Activated CD4-positive, alpha-beta T cell treated with anti-CD3 and anti-CD28 coated beads, Interleukin-2, amount 10 ng/mL, durations not matched to agents 7 days and 5 days (primary cell): ENCODE results near the gene BEND4. TPM values are rescaled to one million over a fixed set of nuclear protein-coding genes. Genes with fewer than 3 reads are reported as not detected.
"Not testable (repeated sequence)": the region's sequence is repeated elsewhere in the genome, so short reads cannot be mapped to it uniquely, and the experiment has no call there.

Experiments used
- CTCF ChIA-PET: fragments of 350-600 bp; sonication (Branson Sonifier 250); formaldehyde crosslinking; loops from one replicate; lab custom pipeline; 2021; ENCODE audit warnings: antibody characterized with exemption; lab: Charles Lee
- POLR2A ChIA-PET: fragments of 350-600 bp; sonication (Branson Sonifier 250); formaldehyde crosslinking; loops from one replicate; lab custom pipeline; 2021; ENCODE audit warnings: antibody characterized with exemption; lab: Charles Lee
- DNase-seq: peaks from one replicate; pipeline ENCODE4 v3.0.0-alpha.2; 2020
- H3K27ac Mint-ChIP-seq: one replicate; pipeline ENCODE4 v1.8.0; 2021; ENCODE audit warnings: mild to moderate bottlenecking, moderate library complexity, mixed read lengths
- H3K27me3 Mint-ChIP-seq: one replicate; pipeline ENCODE4 v1.8.0; 2021; ENCODE audit warnings: mixed read lengths
- H3K36me3 Mint-ChIP-seq: one replicate; pipeline ENCODE4 v1.8.0; 2021; ENCODE audit warnings: low read depth, mixed read lengths
- H3K4me1 Mint-ChIP-seq: one replicate; pipeline ENCODE4 v1.8.0; 2021; ENCODE audit warnings: mixed read lengths
- H3K4me3 Mint-ChIP-seq: one replicate; pipeline ENCODE4 v1.8.0; 2021; ENCODE audit warnings: mild to moderate bottlenecking, moderate library complexity, mixed read lengths
- H3K9me3 Mint-ChIP-seq: one replicate; pipeline ENCODE4 v1.8.0; 2021; ENCODE audit warnings: mixed read lengths
- total RNA-seq, 2 experiments: library from RNA; stranded (reverse); gene quantifications; one replicate each; pipeline ENCODE4 v1.2.3, GENCODE V29; 2021

BEND4 gene
- under 1 TPM; 0.05 to 0.19 TPM for total RNA-seq

DNA sequence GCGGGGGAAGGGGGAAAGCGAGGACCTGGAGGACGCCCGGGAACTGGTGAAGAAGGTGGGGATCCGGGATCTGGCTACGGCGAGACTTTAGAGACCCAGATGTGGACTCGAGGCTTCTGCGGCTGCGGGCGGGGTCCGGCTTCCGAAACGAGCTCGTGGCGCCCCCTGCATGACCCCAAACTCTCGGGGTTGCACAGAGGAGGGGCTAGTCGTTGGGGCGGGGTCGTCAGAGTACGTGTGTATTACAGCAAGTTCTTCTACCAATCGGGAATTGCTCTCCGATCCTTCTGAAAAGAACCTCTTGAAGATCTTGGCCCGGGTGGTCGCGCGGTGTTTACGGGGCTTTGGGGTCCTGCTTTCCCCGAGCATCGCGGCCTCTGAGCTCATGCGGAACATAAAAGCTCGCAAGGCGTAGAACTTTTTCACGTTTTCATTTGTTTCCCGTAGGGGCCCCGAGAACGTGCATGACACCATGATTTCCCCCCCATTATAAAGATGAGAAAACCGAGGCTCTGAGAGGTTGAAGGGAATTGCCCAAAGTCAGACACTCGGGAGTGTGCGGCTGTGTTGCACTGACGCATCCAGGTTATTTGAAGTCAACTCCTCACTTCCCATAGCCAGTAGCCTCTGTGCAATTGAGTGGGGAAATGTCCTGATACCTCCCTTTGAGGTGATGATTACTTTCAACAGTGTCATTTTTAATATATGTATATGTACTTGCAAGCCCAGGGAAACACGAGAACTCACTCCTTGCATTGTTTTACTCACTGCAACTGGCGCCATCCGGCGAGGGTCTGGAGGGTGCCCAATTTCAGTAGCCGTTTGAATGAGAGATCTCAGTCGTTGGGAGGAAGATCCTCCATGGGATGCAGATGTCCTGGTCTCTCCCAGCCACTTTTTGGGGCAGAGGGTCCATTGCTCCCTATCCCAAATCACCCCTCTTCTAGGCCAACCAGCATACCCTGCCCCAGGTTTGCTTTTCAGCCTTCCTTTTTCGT is at the start of gene BEND4:
Gene BEND4 (minus strand): TSS at position 149 of the 998 bp plus-strand sequence. CDS start 512 bp downstream, outside the sequence.
- ChIA-PET CTCF (no interaction called here), POLR2A (no interaction called here)
- Mint-ChIP-seq H3K4me3 (peak within 1 kb of the TSS; percentile 61), H3K9me3 (no peaks in the 10 kb centered on the region), H3K36me3 (peaks cover 2% of the 10 kb centered on the region), H3K27me3 (peaks cover 56% of the 10 kb centered on the region), H3K4me1 (peaks cover 11% of the 10 kb centered on the region), H3K27ac (no peak within 1 kb of the TSS)
- DNase-seq = no peak

DNA sequence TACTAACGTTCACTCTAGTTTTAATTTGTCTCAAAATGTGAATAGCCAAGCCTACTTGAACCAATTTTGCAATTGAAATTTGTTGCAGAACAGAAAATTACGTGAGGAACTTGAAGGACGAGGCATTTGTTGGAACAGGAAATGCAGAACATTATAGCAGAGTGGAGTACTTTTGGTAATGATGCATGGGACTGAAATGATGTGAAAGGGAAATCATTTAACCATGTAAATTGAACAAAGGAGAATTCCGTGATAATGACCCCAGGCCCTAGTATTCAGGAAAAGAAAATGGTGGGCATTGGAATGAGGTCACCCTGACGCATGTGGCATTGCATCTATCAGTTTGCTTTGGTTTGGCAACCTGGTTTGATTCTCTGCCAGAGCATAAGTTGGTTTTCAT is 44.9 kb upstream of the BEND4 start:
- Mint-ChIP-seq H3K4me3 (no peak overlapping the region), H3K4me1 (no peaks in the 10 kb centered on the region), H3K36me3 (no peaks in the 10 kb centered on the region), H3K27ac (no peak overlapping the region), H3K9me3 (no peaks in the 10 kb centered on the region), H3K27me3 (no peaks in the 10 kb centered on the region)
- ChIA-PET CTCF (no interaction called here), POLR2A (no interaction called here)
- no peak for DNase-seq

DNA sequence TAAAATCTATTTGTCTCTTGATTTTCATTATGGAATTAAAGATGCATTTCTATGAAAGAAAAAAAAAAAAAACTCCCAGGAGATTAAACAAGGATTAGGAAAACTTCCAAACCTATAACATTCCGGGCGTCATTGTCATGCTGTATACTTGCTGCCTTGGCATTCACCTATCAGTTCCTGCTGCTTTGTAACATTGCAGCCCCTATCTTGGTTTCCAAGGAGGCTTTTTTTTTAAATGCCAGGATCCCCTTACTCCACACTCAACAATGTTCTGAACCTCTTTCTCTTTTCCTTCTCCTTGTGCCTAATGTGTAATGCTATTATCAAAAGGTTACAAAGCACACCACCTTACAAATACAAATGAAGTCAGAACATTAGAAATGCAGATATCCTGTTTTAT is 20.5 kb upstream of the BEND4 start:
- H3K4me3 Mint-ChIP-seq = no peak overlapping the region
- H3K9me3 Mint-ChIP-seq = no peaks in the 10 kb centered on the region
- ChIA-PET CTCF (interaction anchor here (1.2 kb wide), 1 partner anchor 10 kb away, joined by 3 read pairs; no protein-coding TSS in a partner anchor), POLR2A (no interaction called here)
- DNase-seq = no peak
- no peaks in the 10 kb centered on the region for H3K4me1 Mint-ChIP-seq
- no peak overlapping the region for H3K27ac Mint-ChIP-seq
- H3K27me3 Mint-ChIP-seq = no peaks in the 10 kb centered on the region
- H3K36me3 Mint-ChIP-seq = no peaks in the 10 kb centered on the region

DNA sequence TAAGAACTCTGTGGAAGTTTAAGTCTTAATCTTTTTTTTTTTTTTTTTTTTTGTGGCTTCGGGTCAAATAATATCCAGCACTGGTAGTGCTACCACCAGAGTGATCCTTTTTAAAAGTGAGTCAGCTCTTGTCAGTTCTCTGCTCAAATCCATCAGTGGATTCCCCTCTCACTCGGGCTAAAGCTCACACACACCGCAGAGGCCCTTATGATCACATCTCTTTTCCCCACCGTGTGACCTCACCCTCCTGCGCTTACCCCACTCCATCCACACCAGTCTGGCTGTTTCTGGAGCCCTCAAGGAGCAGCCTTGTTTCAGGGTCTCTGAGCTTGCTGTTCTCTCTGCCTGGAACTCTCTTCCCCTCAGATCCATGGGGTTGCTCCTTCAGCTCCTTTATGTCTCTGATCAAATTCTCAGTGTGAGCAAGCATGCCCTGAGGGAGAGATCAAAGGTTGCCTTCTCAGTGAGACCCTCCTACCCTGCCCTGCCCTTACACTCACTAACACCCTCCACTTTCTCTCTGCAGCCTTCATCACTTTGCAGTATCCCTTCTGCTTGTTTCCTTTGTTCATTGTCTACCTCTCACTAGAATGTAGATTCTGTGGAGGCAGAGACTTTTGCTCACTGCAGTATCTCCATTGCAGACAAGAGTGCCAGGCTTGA is 19.8 kb upstream of the BEND4 start:
- Mint-ChIP-seq H3K36me3 (no peaks in the 10 kb centered on the region), H3K9me3 (no peaks in the 10 kb centered on the region), H3K27ac (no peak overlapping the region), H3K4me3 (no peak overlapping the region), H3K27me3 (no peaks in the 10 kb centered on the region), H3K4me1 (no peaks in the 10 kb centered on the region)
- DNase-seq = no peak
- POLR2A ChIA-PET = no interaction called here
- CTCF ChIA-PET = no interaction called here

DNA sequence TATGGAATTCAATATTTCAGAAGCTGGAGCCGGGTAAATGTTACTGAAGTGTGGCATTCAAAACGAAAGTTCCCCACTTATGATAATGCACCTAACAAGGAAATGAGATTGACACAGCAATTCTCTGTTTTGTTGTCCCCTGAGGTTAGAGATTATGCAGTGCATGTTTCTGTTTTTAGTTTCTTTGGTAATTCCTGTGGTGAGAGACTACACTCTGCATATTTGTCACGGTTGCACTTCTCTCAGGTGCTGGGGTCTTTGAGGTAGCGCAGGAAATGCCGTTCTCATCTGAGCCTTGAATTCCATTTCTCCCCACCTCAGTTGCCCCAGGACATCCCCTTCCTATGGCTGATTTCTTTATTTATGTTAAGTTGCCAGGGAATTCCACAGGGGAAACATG is 15.3 kb upstream of the BEND4 start:
- Mint-ChIP-seq H3K27ac (no peak overlapping the region), H3K36me3 (no peaks in the 10 kb centered on the region), H3K4me3 (no peak overlapping the region), H3K27me3 (peaks cover 2% of the 10 kb centered on the region), H3K9me3 (peaks cover 6% of the 10 kb centered on the region), H3K4me1 (no peaks in the 10 kb centered on the region)
- CTCF ChIA-PET = interaction anchor here (0.7 kb wide), 1 partner anchor 1064 kb away, joined by 3 read pairs; no protein-coding TSS in a partner anchor
- no peak for DNase-seq
- POLR2A ChIA-PET = no interaction called here

DNA sequence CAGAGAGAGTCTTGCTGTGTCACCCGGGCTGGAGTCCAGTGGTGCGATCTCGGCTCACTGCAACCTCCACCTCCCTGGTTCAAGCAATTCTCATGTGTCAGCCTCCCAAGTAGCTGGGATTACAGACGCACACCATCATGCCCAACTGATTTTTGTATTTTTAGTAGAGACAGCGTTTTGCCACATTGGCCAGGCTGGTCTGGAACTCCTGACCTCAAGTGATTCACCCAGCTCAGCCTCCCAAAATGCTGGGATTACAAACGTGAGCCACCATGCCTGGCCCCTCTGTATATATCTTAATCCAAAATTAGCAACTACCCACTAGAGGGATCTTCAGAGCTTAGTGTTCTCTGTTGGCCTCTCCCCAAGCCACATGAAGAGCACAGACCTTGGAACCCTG is 13.7 kb upstream of the BEND4 start:
- CTCF ChIA-PET, H3K4me3 Mint-ChIP-seq, H3K36me3 Mint-ChIP-seq, POLR2A ChIA-PET, H3K27me3 Mint-ChIP-seq, H3K27ac Mint-ChIP-seq, H3K4me1 Mint-ChIP-seq, DNase-seq, H3K9me3 Mint-ChIP-seq: not testable (repeated sequence)

DNA sequence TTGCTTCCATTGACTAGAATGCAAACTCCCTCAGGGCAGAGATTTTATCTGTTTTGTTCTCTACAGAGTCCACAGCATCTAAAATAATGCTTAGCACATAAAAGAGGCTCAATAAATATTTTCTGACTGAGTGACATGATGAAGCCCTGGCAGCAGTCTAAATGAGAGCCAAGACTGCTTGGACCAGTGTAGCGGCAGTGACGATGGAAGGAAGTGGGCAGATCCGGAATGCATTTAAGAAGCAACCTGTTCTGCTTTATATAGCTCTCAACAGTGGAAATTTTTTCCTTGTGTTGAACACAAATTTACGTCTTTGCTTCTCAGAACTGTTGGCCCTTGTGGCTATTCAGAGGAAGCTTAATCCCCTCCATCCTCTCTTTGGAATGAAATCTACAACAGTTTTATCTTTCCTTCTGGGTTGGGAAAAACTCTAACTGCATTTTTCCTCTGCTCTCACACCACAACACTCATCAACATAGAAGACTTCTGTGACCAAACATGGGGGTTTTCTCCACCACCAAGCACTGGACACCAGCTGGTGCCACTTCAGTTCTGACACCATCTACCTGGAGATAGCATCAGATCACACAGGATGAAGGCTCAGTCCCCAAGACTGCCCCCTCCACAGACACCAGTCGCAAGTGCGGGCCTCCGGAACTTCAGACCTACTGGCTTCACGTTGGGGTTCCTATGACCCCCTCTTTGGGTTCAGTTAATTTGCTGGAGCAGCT is 7.0 kb upstream of the BEND4 start:
- H3K27ac Mint-ChIP-seq = no peak overlapping the region
- H3K27me3 Mint-ChIP-seq = peaks cover 12% of the 10 kb centered on the region
- POLR2A ChIA-PET = no interaction called here
- H3K9me3 Mint-ChIP-seq = peaks cover 3% of the 10 kb centered on the region
- DNase-seq = no peak
- H3K4me3 Mint-ChIP-seq = no peak overlapping the region
- no peaks in the 10 kb centered on the region for H3K36me3 Mint-ChIP-seq
- H3K4me1 Mint-ChIP-seq = no peaks in the 10 kb centered on the region
- CTCF ChIA-PET = no interaction called here

DNA sequence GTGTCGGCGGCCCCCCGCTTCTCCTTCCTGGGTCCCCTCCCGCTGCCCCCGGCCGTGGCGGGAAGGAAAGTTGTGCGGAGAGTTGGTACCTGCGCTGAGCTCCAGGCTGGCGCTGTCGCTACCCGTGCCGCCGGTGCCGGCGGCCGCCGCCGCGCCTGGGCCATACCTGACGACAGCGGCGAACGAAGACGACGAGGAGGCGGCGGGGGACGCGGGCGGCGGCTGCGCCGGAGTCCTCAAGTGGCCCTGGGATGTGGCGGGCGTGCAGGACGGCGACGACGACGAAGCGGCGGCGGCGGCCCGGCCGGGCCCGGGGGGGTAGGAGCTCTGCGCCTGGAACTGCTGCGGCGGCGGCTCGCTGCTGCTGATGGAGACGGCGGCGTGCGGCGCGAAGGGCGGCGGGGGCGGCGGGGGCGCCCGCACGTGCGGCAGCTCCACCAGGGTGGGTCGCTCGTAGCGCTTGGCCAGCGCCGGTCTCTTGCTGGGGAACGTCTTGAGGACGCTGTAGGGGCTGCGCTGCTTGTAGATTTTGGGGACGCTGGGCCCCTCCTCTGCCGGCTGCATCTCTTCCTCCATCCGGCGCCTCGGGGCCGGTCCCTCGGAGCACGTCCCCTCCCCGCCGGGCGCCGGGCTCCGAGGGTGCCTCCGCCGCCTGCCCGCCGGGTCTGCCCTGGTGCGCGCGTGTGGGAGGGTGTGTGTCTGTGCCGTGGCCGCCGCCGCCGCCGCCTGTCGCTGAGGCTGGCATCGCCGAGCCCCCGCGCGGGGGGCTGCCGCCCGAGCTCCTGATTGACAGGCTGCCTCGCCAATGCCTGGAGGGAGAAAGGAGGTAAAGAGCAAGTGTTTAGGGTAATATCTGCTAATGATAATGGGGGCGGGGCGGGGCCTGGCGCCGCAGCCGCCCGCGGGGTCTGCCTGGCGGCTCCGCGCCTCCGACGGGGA is 618 bp downstream of the BEND4 start:
- Mint-ChIP-seq H3K4me3 (peak overlapping the region; percentile 61), H3K4me1 (peaks cover 11% of the 10 kb centered on the region), H3K9me3 (no peaks in the 10 kb centered on the region), H3K27me3 (peaks cover 52% of the 10 kb centered on the region), H3K36me3 (peaks cover 2% of the 10 kb centered on the region), H3K27ac (no peak overlapping the region)
- ChIA-PET POLR2A (no interaction called here), CTCF (no interaction called here)
- DNase-seq = peak; percentile 6

DNA sequence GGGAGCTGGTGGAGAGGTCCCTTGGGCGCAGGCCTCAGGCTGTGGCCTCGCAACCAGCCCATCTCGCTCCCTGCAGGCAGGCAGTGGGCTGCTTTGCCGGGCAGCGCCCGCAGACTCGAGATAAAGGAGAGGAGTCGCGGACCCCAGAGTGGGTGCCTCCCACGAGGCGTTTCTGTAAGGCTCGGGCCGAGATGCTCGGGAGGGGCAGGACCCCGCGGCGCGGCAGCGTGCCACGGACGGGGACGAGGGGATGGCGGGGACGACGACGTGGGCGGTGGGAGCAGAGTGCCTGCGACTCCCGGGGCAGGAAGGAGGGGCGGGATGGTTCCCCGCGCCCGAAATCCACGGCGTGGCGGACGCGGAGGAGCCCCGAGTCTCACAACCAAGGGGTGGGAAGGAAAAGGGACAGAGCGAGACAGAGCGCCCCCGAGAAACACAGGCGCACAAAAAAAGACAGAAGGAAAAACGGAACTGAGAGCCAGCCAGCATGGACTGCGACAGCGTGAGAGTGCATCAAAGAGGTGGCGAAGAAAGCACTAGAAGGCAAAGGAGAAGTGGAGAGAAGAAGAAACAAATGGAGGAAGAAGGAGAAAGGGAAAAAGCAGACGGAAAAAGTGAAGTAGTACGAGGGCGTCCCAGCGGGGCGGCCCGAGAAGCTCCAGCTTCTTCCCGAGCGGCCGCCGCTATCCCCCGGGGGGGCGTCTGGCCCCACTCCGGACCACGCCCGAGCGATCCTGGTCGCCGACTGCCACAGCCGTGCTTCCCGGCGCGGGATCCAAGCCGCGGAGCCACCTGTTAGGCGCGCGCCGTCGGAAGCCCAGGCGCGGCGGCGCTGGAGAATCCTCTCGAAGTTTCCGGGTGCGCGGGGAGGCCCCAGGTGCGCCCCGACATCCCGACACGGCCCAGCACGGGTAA is 1.5 kb downstream of the BEND4 start:
- Mint-ChIP-seq H3K4me3 (peak overlapping the region; percentile 71), H3K27me3 (peaks cover 54% of the 10 kb centered on the region), H3K9me3 (no peaks in the 10 kb centered on the region), H3K36me3 (peaks cover 2% of the 10 kb centered on the region), H3K27ac (no peak overlapping the region), H3K4me1 (peaks cover 11% of the 10 kb centered on the region)
- ChIA-PET CTCF (no interaction called here), POLR2A (no interaction called here)
- DNase-seq = no peak

DNA sequence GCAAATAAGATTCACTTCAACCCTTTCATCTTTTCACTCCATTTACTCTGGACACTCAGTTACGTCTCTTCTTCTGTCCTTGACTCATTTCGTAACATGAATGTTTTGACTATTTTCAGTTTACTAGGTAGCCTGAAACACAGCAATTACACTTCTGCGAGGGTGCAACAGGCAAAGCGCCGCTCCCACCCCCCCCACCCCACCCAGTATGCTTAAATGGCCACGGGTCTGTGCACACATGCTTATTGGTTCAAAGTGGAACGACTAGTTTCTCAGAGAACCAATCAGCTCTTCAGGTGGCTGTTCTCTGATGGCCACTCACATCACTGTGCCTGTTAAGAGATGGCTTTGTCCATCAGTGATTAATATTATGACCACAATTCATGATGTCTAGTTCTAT is 3.5 kb downstream of the BEND4 start:
- peaks cover 50% of the 10 kb centered on the region for H3K27me3 Mint-ChIP-seq
- H3K27ac Mint-ChIP-seq = no peak overlapping the region
- H3K4me3 Mint-ChIP-seq = no peak overlapping the region
- H3K9me3 Mint-ChIP-seq = no peaks in the 10 kb centered on the region
- peaks cover 11% of the 10 kb centered on the region for H3K4me1 Mint-ChIP-seq
- no peak for DNase-seq
- CTCF ChIA-PET = no interaction called here
- POLR2A ChIA-PET = no interaction called here
- H3K36me3 Mint-ChIP-seq = peaks cover 2% of the 10 kb centered on the region

DNA sequence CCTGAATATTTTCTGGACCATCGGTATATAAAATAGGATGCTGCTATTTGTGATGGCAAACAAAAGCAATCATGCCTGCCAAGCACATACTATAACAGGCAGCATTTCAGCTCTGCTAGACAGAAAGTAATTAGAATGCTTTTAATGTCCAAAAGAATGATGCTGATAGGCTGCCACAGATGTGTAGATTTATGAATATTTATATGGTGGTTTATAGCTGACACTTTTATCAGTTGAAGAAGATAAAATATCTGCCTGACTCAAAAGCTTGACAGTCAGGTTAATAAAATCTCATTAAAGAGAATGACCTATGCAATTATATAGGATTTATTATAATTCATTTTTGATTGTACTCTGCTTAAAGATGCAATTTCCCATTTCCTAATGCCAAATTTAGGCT is 4.0 kb downstream of the BEND4 start:
- H3K9me3 Mint-ChIP-seq = no peaks in the 10 kb centered on the region
- no peak for DNase-seq
- no peak overlapping the region for H3K4me3 Mint-ChIP-seq
- peaks cover 44% of the 10 kb centered on the region for H3K27me3 Mint-ChIP-seq
- CTCF ChIA-PET = no interaction called here
- POLR2A ChIA-PET = no interaction called here
- H3K36me3 Mint-ChIP-seq = peaks cover 2% of the 10 kb centered on the region
- H3K4me1 Mint-ChIP-seq = peaks cover 11% of the 10 kb centered on the region
- H3K27ac Mint-ChIP-seq = no peak overlapping the region
